Panc1 (cell line): Measurements from ENCODE around the gene SVOP. TPM values are rescaled to one million over a fixed set of nuclear protein-coding genes. Genes with fewer than 3 reads are reported as not detected.

Experiments used
- ATAC-seq: fragments of 200-7000 bp; cut with Tn5 transposase; 2 replicates; pipeline ENCODE4 v1.9.1; 2020; ENCODE audit warnings: mild to moderate bottlenecking, moderate library complexity
- BruUV-seq: library from RNA; stranded (reverse); fragments of 400-500 nt; replicated peaks from 2 replicates; lab custom pipeline; 2021; lab: Mats Ljungman, UMichigan
- CTCF ChIA-PET: fragments of 300-600 bp; sonication (Branson Sonifier 250); formaldehyde crosslinking; loops from one replicate; lab custom pipeline; 2022; ENCODE audit warnings: antibody characterized with exemption; lab: Charles Lee
- POLR2A ChIA-PET: fragments of 300-600 bp; sonication (Branson Sonifier 250); formaldehyde crosslinking; loops from one replicate; lab custom pipeline; 2022; ENCODE audit warnings: antibody characterized with exemption; lab: Charles Lee
- DNase-seq: peaks from one replicate; pipeline ENCODE4 v3.0.0-alpha.2; 2010; ENCODE audit warnings: low read depth, low spot score
- H3K27ac ChIP-seq: 2 replicates; pipeline ENCODE4 v1.5.1; 2011; ENCODE audit warnings: mild to moderate bottlenecking, low read length, inconsistent platforms
- H3K27me3 ChIP-seq: fragments of 200-500 bp; sonication (Bioruptor generic); 2 replicates; pipeline ENCODE4 v1.6.0; 2014; ENCODE audit warnings: low read length, inconsistent platforms; ENCODE audit not compliant: control insufficient read depth, insufficient read depth
- H3K36me3 ChIP-seq: fragments of 200-500 bp; sonication (Bioruptor generic); 2 replicates; pipeline ENCODE4 v1.5.1; 2014; ENCODE audit warnings: inconsistent platforms, mild to moderate bottlenecking, low read length, moderate library complexity; ENCODE audit not compliant: control insufficient read depth, insufficient read depth
- H3K4me1 ChIP-seq: 2 replicates; pipeline ENCODE4 v1.5.1; 2011; ENCODE audit warnings: inconsistent platforms, mild to moderate bottlenecking, low read length, moderate library complexity; ENCODE audit not compliant: control insufficient read depth, insufficient read depth
- H3K4me3 ChIP-seq, 2 experiments: 2 replicates each; pipeline ENCODE4 v1.5.1; 2011 to 2012; ENCODE audit warnings: low read depth in 2 of 2, low read length in 2 of 2, mild to moderate bottlenecking in 2 of 2, inconsistent platforms in 1 of 2, moderate library complexity in 1 of 2
- H3K9me3 ChIP-seq: fragments of 200-500 bp; sonication (Bioruptor generic); 2 replicates; pipeline ENCODE4 v1.5.1; 2014; ENCODE audit warnings: low read depth, mild to moderate bottlenecking, inconsistent platforms, low read length, moderate library complexity; ENCODE audit not compliant: control insufficient read depth, insufficient read depth
- POLR2AphosphoS5 ChIP-seq: IDR thresholded peaks from 2 replicates; pipeline ENCODE4 v1.6.1; 2012; ENCODE audit warnings: mild to moderate bottlenecking, low read depth, low read length, moderate library complexity
- SIN3A ChIP-seq: IDR thresholded peaks from 2 replicates; pipeline ENCODE4 v1.6.1; 2012; ENCODE audit warnings: low read depth, mild to moderate bottlenecking, low read length, moderate library complexity, borderline replicate concordance; ENCODE audit not compliant: insufficient read depth
- TCF7L2 ChIP-seq: IDR thresholded peaks from 2 replicates; pipeline ENCODE4 v1.6.1; 2011; ENCODE audit warnings: mild to moderate bottlenecking, low read depth, low read length, inconsistent platforms
- in situ Hi-C: cut with HindIII; loops from 2 replicates; pipeline ENCODE4 v1.10.0; 2016; ENCODE audit warnings: low sequenced_read_pairs, low pct_unique_long_range_greater_than_20kb
- intact Hi-C: fragments of 100-400 bp; cut with micrococcal nuclease; formaldehyde crosslinking; loops from one replicate; pipeline ENCODE4 v1.10.0; 2022; ENCODE audit not compliant: unreplicated experiment
- total RNA-seq: library from RNA; stranded (reverse); gene quantifications from one replicate; pipeline ENCODE4 v1.2.1, GENCODE V29; 2021; ENCODE audit not compliant: unreplicated experiment
- TF ChIP-seq, protein P1 (sequence below): fragments of 450-650 bp; IDR thresholded peaks from 2 replicates; pipeline ENCODE4 v1.5.1; 2017; ENCODE audit warnings: mild to moderate bottlenecking
- TF ChIP-seq, protein P2 (sequence below), 2 experiments: IDR thresholded peaks; 2 replicates each; pipeline ENCODE4 v1.6.1; 2011 to 2012; ENCODE audit warnings: low read depth in 2 of 2, control low read depth in 1 of 2, low read length in 1 of 2, mild to moderate bottlenecking in 1 of 2, moderate library complexity in 1 of 2; ENCODE audit not compliant: insufficient read depth in 1 of 2

The SVOP gene
- total RNA-seq, 1 experiment from 2014 or later: not detected

DNA sequence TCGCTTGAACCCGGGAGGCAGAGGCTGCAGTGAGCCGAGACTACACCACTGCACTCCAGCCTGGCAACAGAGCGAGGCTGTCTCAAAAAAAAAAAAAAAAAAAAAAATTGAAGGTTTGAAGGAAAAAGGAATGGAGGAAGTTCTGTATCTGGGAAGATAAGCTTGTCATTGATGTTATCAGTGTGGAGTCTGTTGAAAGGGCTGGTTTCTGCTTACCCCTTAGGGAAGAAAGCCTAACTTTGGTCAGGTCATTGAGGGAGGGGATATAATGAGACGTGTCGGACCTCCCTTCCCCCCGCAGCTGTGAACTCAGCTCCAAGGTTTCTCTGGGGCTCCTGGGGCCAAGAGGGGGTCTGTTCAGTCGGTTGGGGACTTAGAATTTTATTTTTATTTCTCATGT is 124.5 kb downstream of the SVOP start:
- ChIA-PET CTCF (interaction anchor here (1.1 kb wide), 1 partner anchor 12 kb away, joined by 4 read pairs; no protein-coding TSS in a partner anchor), POLR2A (no interaction called here)
- no peak overlapping the region for H3K27ac ChIP-seq
- TF ChIP-seq TCF7L2 (no peak), SIN3A (no peak), POLR2AphosphoS5 (no peak)
- TF ChIP-seq, protein P1, sequence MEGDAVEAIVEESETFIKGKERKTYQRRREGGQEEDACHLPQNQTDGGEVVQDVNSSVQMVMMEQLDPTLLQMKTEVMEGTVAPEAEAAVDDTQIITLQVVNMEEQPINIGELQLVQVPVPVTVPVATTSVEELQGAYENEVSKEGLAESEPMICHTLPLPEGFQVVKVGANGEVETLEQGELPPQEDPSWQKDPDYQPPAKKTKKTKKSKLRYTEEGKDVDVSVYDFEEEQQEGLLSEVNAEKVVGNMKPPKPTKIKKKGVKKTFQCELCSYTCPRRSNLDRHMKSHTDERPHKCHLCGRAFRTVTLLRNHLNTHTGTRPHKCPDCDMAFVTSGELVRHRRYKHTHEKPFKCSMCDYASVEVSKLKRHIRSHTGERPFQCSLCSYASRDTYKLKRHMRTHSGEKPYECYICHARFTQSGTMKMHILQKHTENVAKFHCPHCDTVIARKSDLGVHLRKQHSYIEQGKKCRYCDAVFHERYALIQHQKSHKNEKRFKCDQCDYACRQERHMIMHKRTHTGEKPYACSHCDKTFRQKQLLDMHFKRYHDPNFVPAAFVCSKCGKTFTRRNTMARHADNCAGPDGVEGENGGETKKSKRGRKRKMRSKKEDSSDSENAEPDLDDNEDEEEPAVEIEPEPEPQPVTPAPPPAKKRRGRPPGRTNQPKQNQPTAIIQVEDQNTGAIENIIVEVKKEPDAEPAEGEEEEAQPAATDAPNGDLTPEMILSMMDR: no peak
- TF ChIP-seq, protein P2, sequence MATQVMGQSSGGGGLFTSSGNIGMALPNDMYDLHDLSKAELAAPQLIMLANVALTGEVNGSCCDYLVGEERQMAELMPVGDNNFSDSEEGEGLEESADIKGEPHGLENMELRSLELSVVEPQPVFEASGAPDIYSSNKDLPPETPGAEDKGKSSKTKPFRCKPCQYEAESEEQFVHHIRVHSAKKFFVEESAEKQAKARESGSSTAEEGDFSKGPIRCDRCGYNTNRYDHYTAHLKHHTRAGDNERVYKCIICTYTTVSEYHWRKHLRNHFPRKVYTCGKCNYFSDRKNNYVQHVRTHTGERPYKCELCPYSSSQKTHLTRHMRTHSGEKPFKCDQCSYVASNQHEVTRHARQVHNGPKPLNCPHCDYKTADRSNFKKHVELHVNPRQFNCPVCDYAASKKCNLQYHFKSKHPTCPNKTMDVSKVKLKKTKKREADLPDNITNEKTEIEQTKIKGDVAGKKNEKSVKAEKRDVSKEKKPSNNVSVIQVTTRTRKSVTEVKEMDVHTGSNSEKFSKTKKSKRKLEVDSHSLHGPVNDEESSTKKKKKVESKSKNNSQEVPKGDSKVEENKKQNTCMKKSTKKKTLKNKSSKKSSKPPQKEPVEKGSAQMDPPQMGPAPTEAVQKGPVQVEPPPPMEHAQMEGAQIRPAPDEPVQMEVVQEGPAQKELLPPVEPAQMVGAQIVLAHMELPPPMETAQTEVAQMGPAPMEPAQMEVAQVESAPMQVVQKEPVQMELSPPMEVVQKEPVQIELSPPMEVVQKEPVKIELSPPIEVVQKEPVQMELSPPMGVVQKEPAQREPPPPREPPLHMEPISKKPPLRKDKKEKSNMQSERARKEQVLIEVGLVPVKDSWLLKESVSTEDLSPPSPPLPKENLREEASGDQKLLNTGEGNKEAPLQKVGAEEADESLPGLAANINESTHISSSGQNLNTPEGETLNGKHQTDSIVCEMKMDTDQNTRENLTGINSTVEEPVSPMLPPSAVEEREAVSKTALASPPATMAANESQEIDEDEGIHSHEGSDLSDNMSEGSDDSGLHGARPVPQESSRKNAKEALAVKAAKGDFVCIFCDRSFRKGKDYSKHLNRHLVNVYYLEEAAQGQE (IDR thresholded peaks at IDR 0.05; ENCODE audit: insufficient read depth in 1 of 2, low read depth in 2 of 2, low read length in 1 of 2): no peak
- peaks cover 8% of the 10 kb centered on the region for H3K27me3 ChIP-seq
- BruUV-seq: no TSS peak
- no peaks in the 10 kb centered on the region for H3K9me3 ChIP-seq
- H3K36me3 ChIP-seq: no peaks in the 10 kb centered on the region
- intact Hi-C loops (no loop called here), in situ Hi-C loops (no loop called here)
- no peak overlapping the region for H3K4me3 ChIP-seq
- H3K4me1 ChIP-seq: no peaks in the 10 kb centered on the region
- DNase-seq (no peak), ATAC-seq (no peak)

DNA sequence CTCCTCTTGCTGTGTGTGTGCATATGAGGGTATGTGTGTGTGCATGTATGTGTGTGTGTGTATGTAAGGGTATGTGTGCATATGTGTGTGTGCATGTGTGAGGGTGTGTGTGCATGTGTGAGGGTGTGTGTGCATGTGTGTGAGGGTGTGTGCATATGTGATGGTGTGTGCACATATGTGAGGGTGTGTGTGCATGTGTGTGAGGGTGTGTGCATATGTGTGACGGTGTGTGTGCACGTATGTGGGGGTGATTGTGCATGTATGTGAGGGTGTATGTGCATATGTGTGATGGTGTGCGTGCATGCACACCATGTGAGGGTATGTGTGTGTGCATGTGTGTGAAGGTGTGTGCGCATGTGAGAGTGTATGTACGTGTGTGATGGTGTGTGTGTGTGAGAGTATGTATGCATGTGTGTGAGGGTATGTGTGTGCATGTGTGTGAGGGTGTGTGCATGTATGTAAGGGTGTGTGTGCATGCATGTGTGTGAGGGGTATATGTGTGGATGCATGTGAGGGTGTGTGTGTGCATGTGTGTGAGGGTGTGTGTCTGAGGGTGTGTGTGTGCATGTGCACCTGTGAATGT is 125.6 kb downstream of the SVOP start:
- intact Hi-C loops (no loop called here), in situ Hi-C loops (no loop called here)
- H3K27ac ChIP-seq: no peak overlapping the region
- DNase-seq: no peak
- TF ChIP-seq, protein P1: no peak
- TF ChIP-seq SIN3A: no peak
- no peaks in the 10 kb centered on the region for H3K9me3 ChIP-seq
- no peak for ATAC-seq
- peaks cover 8% of the 10 kb centered on the region for H3K27me3 ChIP-seq
- ChIA-PET CTCF (no interaction called here), POLR2A (no interaction called here)
- BruUV-seq: no TSS peak
- no peak overlapping the region for H3K4me3 ChIP-seq
- H3K36me3 ChIP-seq: no peaks in the 10 kb centered on the region
- no peaks in the 10 kb centered on the region for H3K4me1 ChIP-seq
